IMR-90 (cell line): Measurements from ENCODE around the gene PXK. TPM values are rescaled to one million over a fixed set of nuclear protein-coding genes. Genes with fewer than 3 reads are reported as not detected.
"Not testable (repeated sequence)": the region's sequence is repeated elsewhere in the genome, so short reads cannot be mapped to it uniquely, and the experiment has no call there.

Experiments used
- ATAC-seq: fragments of 200-7000 bp; cut with Tn5 transposase; 2 replicates; pipeline ENCODE4 v1.9.1; 2020; ENCODE audit warnings: low read depth, mild to moderate bottlenecking, moderate library complexity
- BruUV-seq: library from RNA; stranded (reverse); fragments of 400-500 nt; replicated peaks from 2 replicates; lab custom pipeline; 2021; lab: Mats Ljungman, UMichigan
- CTCF ChIA-PET: fragments of 300-600 bp; formaldehyde crosslinking; extraction: SDS; loops from one replicate; lab custom pipeline; 2021; ENCODE audit warnings: antibody characterized with exemption; lab: Yijun Ruan, JAX
- POLR2A ChIA-PET: fragments of 300-600 bp; sonication (Branson Sonifier 250); formaldehyde crosslinking; loops from one replicate; lab custom pipeline; 2022; ENCODE audit warnings: antibody characterized with exemption; ENCODE audit not compliant: unreplicated experiment; lab: Charles Lee
- DNase-seq: peaks from one replicate; pipeline ENCODE4 v3.0.0; 2013
- H2AFZ ChIP-seq: replicated peaks from 2 replicates; pipeline ENCODE3; 2013; ENCODE audit warnings: low read length, mild to moderate bottlenecking; ENCODE audit not compliant: poor library complexity
- H2AK5ac ChIP-seq: 2 replicates; pipeline ENCODE4 v1.6.1; 2013; ENCODE audit warnings: low read depth, low read length, inconsistent platforms
- H2AK9ac ChIP-seq: replicated peaks from 2 replicates; pipeline ENCODE3; 2013; ENCODE audit warnings: mild to moderate bottlenecking, low read depth, low read length, moderate library complexity; ENCODE audit not compliant: poor library complexity
- H2BK120ac ChIP-seq: 2 replicates; pipeline ENCODE4 v1.6.1; 2013; ENCODE audit warnings: low read depth, low read length, inconsistent platforms
- H2BK15ac ChIP-seq: 3 replicates; pipeline ENCODE4 v1.6.1; 2013; ENCODE audit warnings: low read depth, low read length, inconsistent platforms
- H2BK20ac ChIP-seq: 2 replicates; pipeline ENCODE4 v1.6.1; 2013; ENCODE audit warnings: low read depth, mild to moderate bottlenecking, inconsistent platforms, low read length, moderate library complexity
- H2BK5ac ChIP-seq: 2 replicates; pipeline ENCODE4 v1.6.1; 2013; ENCODE audit warnings: mild to moderate bottlenecking, low read depth, low read length, inconsistent platforms; ENCODE audit not compliant: poor library complexity, severe bottlenecking
- H3K14ac ChIP-seq: replicated peaks from 2 replicates; pipeline ENCODE4 v1.6.1; 2013; ENCODE audit warnings: low read depth, low read length, inconsistent platforms
- H3K18ac ChIP-seq: 2 replicates; pipeline ENCODE4 v1.6.1; 2013; ENCODE audit warnings: low read depth, low read length, control low read depth
- H3K23ac ChIP-seq: 2 replicates; pipeline ENCODE4 v1.6.1; 2013; ENCODE audit warnings: low read depth, low read length, inconsistent platforms
- H3K27ac ChIP-seq: 2 replicates; pipeline ENCODE4 v1.5.1; 2013; ENCODE audit warnings: mild to moderate bottlenecking, control low read depth, low read length; ENCODE audit not compliant: insufficient read depth
- H3K27me3 ChIP-seq: 2 replicates; pipeline ENCODE4 v1.6.1; 2013; ENCODE audit warnings: low read length; ENCODE audit not compliant: control insufficient read depth, insufficient read depth
- H3K36me3 ChIP-seq: 2 replicates; pipeline ENCODE4 v1.6.1; 2013; ENCODE audit warnings: low read length, mixed read lengths; ENCODE audit not compliant: control insufficient read depth, insufficient read depth
- H3K4ac ChIP-seq: 2 replicates; pipeline ENCODE4 v1.6.1; 2013; ENCODE audit warnings: low read depth, low read length, inconsistent platforms
- H3K4me1 ChIP-seq: 2 replicates; pipeline ENCODE4 v1.6.1; 2013; ENCODE audit warnings: low read length, mixed read lengths; ENCODE audit not compliant: control insufficient read depth, insufficient read depth
- H3K4me2 ChIP-seq: 2 replicates; pipeline ENCODE4 v1.6.1; 2013; ENCODE audit warnings: low read depth, mild to moderate bottlenecking, control low read depth, low read length, moderate library complexity
- H3K4me3 ChIP-seq: 2 replicates; pipeline ENCODE4 v1.5.1; 2013; ENCODE audit warnings: low read depth, mild to moderate bottlenecking, control low read depth, low read length, moderate library complexity; ENCODE audit not compliant: insufficient read depth
- H3K56ac ChIP-seq: 2 replicates; pipeline ENCODE4 v1.6.1; 2013; ENCODE audit warnings: low read length, inconsistent platforms; ENCODE audit not compliant: insufficient read depth; ENCODE audit errors: extremely low read depth
- H3K79me1 ChIP-seq, 2 experiments: 2 replicates each; pipeline ENCODE4 v1.6.1; 2013; ENCODE audit warnings: low read length in 2 of 2, inconsistent platforms in 1 of 2, low read depth in 1 of 2
- H3K9ac ChIP-seq: 2 replicates; pipeline ENCODE4 v1.6.1; 2013; ENCODE audit warnings: low read depth, low read length, control low read depth
- H3K9me1 ChIP-seq: 2 replicates; pipeline ENCODE4 v1.6.1; 2013; ENCODE audit warnings: low read length, inconsistent platforms; ENCODE audit not compliant: insufficient read depth
- H3K9me3 ChIP-seq: 2 replicates; pipeline ENCODE4 v1.6.1; 2013; ENCODE audit warnings: low read length; ENCODE audit not compliant: control insufficient read depth, insufficient read depth
- H4K20me1 ChIP-seq: 2 replicates; pipeline ENCODE4 v1.6.1; 2013; ENCODE audit warnings: low read length, inconsistent platforms; ENCODE audit not compliant: insufficient read depth
- H4K5ac ChIP-seq: 2 replicates; pipeline ENCODE4 v1.6.1; 2013; ENCODE audit warnings: mild to moderate bottlenecking, low read depth, low read length, control low read depth
- H4K8ac ChIP-seq, 2 experiments: 2 replicates each; pipeline ENCODE4 v1.6.1; 2013; ENCODE audit warnings: low read depth in 2 of 2, low read length in 2 of 2, control low read depth in 1 of 2, inconsistent platforms in 1 of 2
- H4K91ac ChIP-seq: 2 replicates; pipeline ENCODE4 v1.6.1; 2013; ENCODE audit warnings: low read depth, low read length, inconsistent platforms; ENCODE audit not compliant: insufficient read depth
- WGBS, 2 experiments: methylation state at CpG; one replicate each; pipeline versions ENCODE4 v1.1.5 to v1.1.7; 2013; ENCODE audit warnings: missing lambda C conversion rate in 2 of 2; ENCODE audit not compliant: insufficient read length in 1 of 2; ENCODE audit errors: extremely low coverage in 2 of 2; 5-methylcytosine and 5-hydroxymethylcytosine counted together
- dilution Hi-C: fragments of 300-500 bp; cut with HindIII; formaldehyde crosslinking; loops from one replicate; pipeline ENCODE4 v1.14.3; 2018; ENCODE audit warnings: low sequenced_read_pairs; ENCODE audit not compliant: unreplicated experiment
- in situ Hi-C: fragments of 300-500 bp; cut with MboI; formaldehyde crosslinking; loops from 3 replicates; pipeline ENCODE4 v1.14.3; 2019; ENCODE audit warnings: low sequenced_read_pairs, inconsistent platforms, mixed read lengths
- intact Hi-C: fragments of 100-400 bp; cut with micrococcal nuclease; formaldehyde crosslinking; loops from 2 replicates; pipeline ENCODE4 v1.10.0; 2022
- polyA plus RNA-seq, 3 experiments: library from polyadenylated mRNA; depleted of rRNA; stranded (reverse); fragments of >200 nt; gene quantifications; 2 replicates each; pipeline ENCODE4 v1.2.3, GENCODE V29; 2012; ENCODE audit warnings: low replicate concordance in 1 of 3
- total RNA-seq: library from RNA; depleted of rRNA; stranded (reverse); fragments of >200 nt; gene quantifications from 2 replicates; pipeline ENCODE4 v1.2.3, GENCODE V29; 2012

Gene PXK
- total and polyA plus RNA-seq, 2 of the 4 experiments (the other 2 are of a cell fraction) = 14.3 to 17.7 TPM

- H3K4ac ChIP-seq, H3K9me3 ChIP-seq, POLR2A ChIA-PET, H3K36me3 ChIP-seq, H4K91ac ChIP-seq, H3K9me1 ChIP-seq, DNase-seq, H3K4me1 ChIP-seq, H4K8ac ChIP-seq, H3K14ac ChIP-seq, H3K56ac ChIP-seq, CTCF ChIA-PET, H2BK5ac ChIP-seq, in situ Hi-C loops, H3K79me1 ChIP-seq, H2AK5ac ChIP-seq, dilution Hi-C loops, H2AK9ac ChIP-seq, H2BK120ac ChIP-seq, H3K27ac ChIP-seq, H4K5ac ChIP-seq, BruUV-seq, H2AFZ ChIP-seq, H2BK15ac ChIP-seq, H4K20me1 ChIP-seq, ATAC-seq, H3K4me3 ChIP-seq, H3K18ac ChIP-seq, H3K23ac ChIP-seq, H2BK20ac ChIP-seq, H3K4me2 ChIP-seq, H3K9ac ChIP-seq, H3K27me3 ChIP-seq: not testable (repeated sequence)
- intact Hi-C loops = loop anchor here (2.0 kb wide), 1 partner anchor 14 kb away; no protein-coding TSS in a partner anchor
- 77% methylated on average over 3 of the region's 6 CpGs; no CpG with 5 or more reads in 1 of the 2 experiments for WGBS, 2 experiments
These were observed 108.3 kb downstream of the PXK start for GRCh38 chr3:58440996-58441355.
